Measurements from ENCODE around the gene LRFN2.

The LRFN2 gene

GRCh38 chr6:40476673-40477072 is 110.5 kb downstream of the LRFN2 start:
- DNase-seq (ENCODE audit: low spot score): no peak

- no peak for DNase-seq (ENCODE audit: low spot score)
Measured at GRCh38 chr6:40474937-40475336, 112.2 kb downstream of the LRFN2 start.

GRCh38 chr6:40473026-40473425 is 114.1 kb downstream of the LRFN2 start:
- DNase-seq (ENCODE audit: low spot score): no peak

GRCh38 chr6:40472353-40472752 is 114.8 kb downstream of the LRFN2 start:
- no peak for DNase-seq (ENCODE audit: low spot score)

GRCh38 chr6:40471243-40471642 is 115.9 kb downstream of the LRFN2 start:
- DNase-seq (ENCODE audit: low spot score): no peak

- no peak for DNase-seq (ENCODE audit: low spot score)
Measured at GRCh38 chr6:40469323-40469722, 117.8 kb downstream of the LRFN2 start.

GRCh38 chr6:40466986-40467539 is 120.1 kb downstream of the LRFN2 start:
- DNase-seq (ENCODE audit: low spot score): no peak

- DNase-seq (ENCODE audit: low spot score): no peak
Measured at GRCh38 chr6:40461643-40462042, 125.5 kb downstream of the LRFN2 start.

- DNase-seq (ENCODE audit: low spot score): no peak
Measured at GRCh38 chr6:40460380-40460779, 126.8 kb downstream of the LRFN2 start.

- no peak for DNase-seq (ENCODE audit: low spot score)
Measured at GRCh38 chr6:40457261-40457660, 129.9 kb downstream of the LRFN2 start.

- no peak for DNase-seq (ENCODE audit: low spot score)
Measured at GRCh38 chr6:40456390-40457013, 130.7 kb downstream of the LRFN2 start.

GRCh38 chr6:40455686-40456389 is 131.3 kb downstream of the LRFN2 start:
- DNase-seq (ENCODE audit: low spot score): no peak

GRCh38 chr6:40450483-40450882 is 136.7 kb downstream of the LRFN2 start:
- DNase-seq (ENCODE audit: low spot score): no peak

- DNase-seq (ENCODE audit: low spot score): peak; percentile 13
Measured at GRCh38 chr6:40444811-40445210, 142.4 kb downstream of the LRFN2 start.

GRCh38 chr6:40444312-40444711 is 142.9 kb downstream of the LRFN2 start:
- no peak for DNase-seq (ENCODE audit: low spot score)

- DNase-seq (ENCODE audit: low spot score): no peak
Measured at GRCh38 chr6:40443842-40444241, 143.3 kb downstream of the LRFN2 start.

- DNase-seq (ENCODE audit: low spot score): no peak
Measured at GRCh38 chr6:40442591-40442990, 144.6 kb downstream of the LRFN2 start.

- no peak for DNase-seq (ENCODE audit: low spot score)
Measured at GRCh38 chr6:40441150-40441549, 146.0 kb downstream of the LRFN2 start.

- no peak for DNase-seq (ENCODE audit: low spot score)
Measured at GRCh38 chr6:40440053-40440452, 147.1 kb downstream of the LRFN2 start.

- DNase-seq (ENCODE audit: low spot score): no peak
Measured at GRCh38 chr6:40439026-40439800, 148.0 kb downstream of the LRFN2 start.

GRCh38 chr6:40438246-40438887 is 148.8 kb downstream of the LRFN2 start:
- DNase-seq (ENCODE audit: low spot score): no peak

GRCh38 chr6:40437631-40438030 is 149.5 kb downstream of the LRFN2 start:
- no peak for DNase-seq (ENCODE audit: low spot score)

All from kidney tubule cell (primary cell).